ENCODE data around the gene RNF217. TPM values are rescaled to one million over a fixed set of nuclear protein-coding genes. Genes with fewer than 3 reads are reported as not detected.

Gene RNF217
- total and polyA plus RNA-seq, 2 of the 8 experiments (the other 6 are each of a cell fraction or from before 2014, with no cell fraction given) = 2.0 to 8.9 TPM

- Histone ChIP-seq H3K4me2 (ENCODE audit: insufficient read depth in 1 of 2, low read depth in 2 of 2, low read length in 2 of 2) (no peak overlapping the region), H3K79me2 (ENCODE audit: control insufficient read depth in 1 of 2, insufficient read depth in 2 of 2, low read length in 2 of 2) (no peaks in the 10 kb centered on the region), H3K4me1 (replicated peaks in 1 of 4; ENCODE audit: control insufficient read depth in 3 of 4, insufficient read depth in 4 of 4, low read length in 3 of 4) (no peaks in the 10 kb centered on the region), H3K27ac (ENCODE audit: low read depth, low read length) (no peak overlapping the region), H4K20me1 (replicated peaks in 1 of 2; ENCODE audit: control insufficient read depth in 1 of 2, insufficient read depth in 2 of 2, low read length in 2 of 2) (no peaks in the 10 kb centered on the region), H4K91ac (replicated peaks; ENCODE audit: insufficient read length, low read length) (no peak overlapping the region), H2BK15ac (ENCODE audit: low read length) (no peak overlapping the region), H3K4ac (replicated peaks; ENCODE audit: insufficient read length, low read depth, low read length) (no peak overlapping the region), H3K23me2 (ENCODE audit: low read depth, low read length) (no peaks in the 10 kb centered on the region), H2BK5ac (ENCODE audit: low read depth, low read length) (no peak overlapping the region), H4K5ac (ENCODE audit: insufficient read length, low read depth, low read length) (no peak overlapping the region), H4K8ac (ENCODE audit: extremely low read depth, insufficient read depth, low read length) (no peak overlapping the region), H3K27me3 (replicated peaks in 1 of 4; ENCODE audit: control insufficient read depth in 3 of 4, extremely low read depth in 1 of 4, insufficient read depth in 3 of 4, low read length in 3 of 4) (no peaks in the 10 kb centered on the region), H3K56ac (replicated peaks; ENCODE audit: insufficient read length, low read depth, low read length) (no peak overlapping the region), H3K4me3 (ENCODE audit: extremely low read depth in 1 of 4, insufficient read depth in 2 of 4, low read depth in 3 of 4, low read length in 4 of 4) (no peak overlapping the region), H2AK5ac (ENCODE audit: low read depth, low read length) (no peak overlapping the region), H3K18ac (ENCODE audit: extremely low read depth, low read length) (no peak overlapping the region), H2BK120ac (replicated peaks; ENCODE audit: low read depth, low read length) (no peak overlapping the region), H3K9ac (replicated peaks in 1 of 4; ENCODE audit: extremely low read depth in 1 of 4, low read depth in 3 of 4, low read length in 3 of 4) (no peak overlapping the region), H3K79me1 (ENCODE audit: low read depth, low read length) (no peaks in the 10 kb centered on the region), H2BK12ac (ENCODE audit: low read depth, low read length) (no peak overlapping the region), H2AFZ (ENCODE audit: low read length) (no peak overlapping the region), H3K9me3 (ENCODE audit: insufficient read depth in 2 of 2, low read depth in 1 of 2, low read length in 1 of 2) (peaks cover 0 to 3% of the 10 kb centered on the region in 2 experiments; a peak in 2 of 4 replicates), H3K23ac (ENCODE audit: insufficient read length) (no peak overlapping the region), H3K36me3 (ENCODE audit: control insufficient read depth in 2 of 4, insufficient read depth in 4 of 4, low read length in 3 of 4) (no peaks in the 10 kb centered on the region), H3K14ac (ENCODE audit: insufficient read length) (no peak overlapping the region), H2BK20ac (ENCODE audit: low read length) (no peak overlapping the region)
- FAIRE-seq (no peak), DNase-seq (ENCODE audit: low read depth in 1 of 2, low spot score in 2 of 2) (no peak)
- ChIA-PET CTCF (ENCODE audit: partially characterized antibody) (no interaction called here), POLR2A (ENCODE audit: partially characterized antibody) (no interaction called here)
- WGBS, 2 experiments (ENCODE audit: extremely low coverage in 1 of 2, insufficient coverage in 1 of 2, insufficient read length in 1 of 2, insufficient replicate concordance in 2 of 2, low coverage in 1 of 2, low lambda C conversion rate in 2 of 2, missing lambda C conversion rate in 1 of 2) = 91% methylated on average over 1 of the region's 1 CpG; no CpG with 5 or more reads in 1 of the 2 experiments
- TF ChIP-seq CTBP2 (IDR thresholded peaks at IDR 0.05; ENCODE audit: borderline replicate concordance, insufficient read depth, insufficient read length, low read length) (no peak), JUN (IDR thresholded peaks at IDR 0.05; ENCODE audit: low read depth, low read length) (no peak), PHF8 (conservative IDR thresholded peaks at IDR 0.05; ENCODE audit: low read depth, low read length) (no peak), EGR1 (IDR thresholded peaks at IDR 0.05; ENCODE audit: borderline replicate concordance, low read depth, low read length) (no peak), HDAC2 (IDR thresholded peaks at IDR 0.05; ENCODE audit: borderline replicate concordance in 1 of 2, low read depth in 2 of 2, low read length in 2 of 2) (no peak), SIRT6 (IDR thresholded peaks at IDR 0.05; ENCODE audit: low read length) (no peak), GABPA (IDR thresholded peaks at IDR 0.05; ENCODE audit: borderline replicate concordance, insufficient read depth, low read length) (no peak), SIX5 (IDR thresholded peaks at IDR 0.05; ENCODE audit: low read depth, low read length) (no peak), SRF (IDR thresholded peaks at IDR 0.05; ENCODE audit: low read depth, low read length) (no peak), ASH2L (IDR thresholded peaks at IDR 0.05; ENCODE audit: low read length) (no peak), CTCF (IDR thresholded peaks at IDR 0.05; ENCODE audit: control extremely low read depth in 1 of 3, insufficient read depth in 1 of 3, low read depth in 1 of 3, low read length in 3 of 3) (no peak), BRCA1 (IDR thresholded peaks at IDR 0.05; ENCODE audit: low read depth, low read length) (no peak), SP4 (IDR thresholded peaks at IDR 0.05; ENCODE audit: low read length) (no peak)
Measured at GRCh38 chr6:124913056-124913455, 49.2 kb upstream of the RNF217 start.

Measured in H1 (cell line).